ENCODE measurements around the gene ABCE1.
A peak's percentile ranks its signal among the peaks of the same experiment; 100 is the strongest.
"Not testable (repeated sequence)": the region's sequence is repeated elsewhere in the genome, so short reads cannot be mapped to it uniquely, and the experiment has no call there.

Gene ABCE1

DNA sequence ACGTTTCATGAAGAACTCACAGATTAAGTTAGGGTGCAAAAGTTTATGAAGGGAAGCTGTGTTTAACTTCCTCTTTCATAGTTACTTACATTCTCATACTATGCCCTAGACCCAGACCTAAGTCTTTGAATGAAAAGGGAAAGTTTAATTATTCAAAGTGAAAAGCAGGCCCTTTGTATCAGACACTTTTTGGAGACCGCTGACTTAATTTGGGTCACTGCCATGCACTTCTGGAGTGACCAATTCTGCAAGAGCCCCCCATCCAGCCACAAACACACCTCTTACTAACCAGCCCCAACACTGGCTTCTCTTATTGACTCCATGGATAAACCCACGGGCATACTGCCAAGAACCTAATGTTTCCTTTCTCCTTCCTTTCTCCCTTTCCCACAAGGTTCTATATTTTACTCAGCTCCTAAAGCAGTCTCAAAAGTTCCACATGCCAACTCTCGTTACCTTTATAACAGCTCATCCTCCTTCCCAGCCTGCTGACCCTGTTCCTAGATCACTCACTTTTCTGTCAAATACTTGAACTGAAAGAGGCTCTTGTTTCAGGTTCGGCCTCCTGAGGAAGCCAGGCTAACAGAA is 34.5 kb downstream of the ABCE1 start:
- H4K20me1 ChIP-seq (ENCODE audit: control insufficient read depth, insufficient read depth, low read depth, low read length) = no peaks in the 10 kb centered on the region
- peaks cover 59% of the 10 kb centered on the region for H3K36me3 ChIP-seq (ENCODE audit: control insufficient read depth, low read length)
- no peaks in the 10 kb centered on the region for H3K79me2 ChIP-seq (ENCODE audit: control insufficient read depth, low read length)
- peaks cover 18% of the 10 kb centered on the region for H3K4me1 ChIP-seq (ENCODE audit: control insufficient read depth, low read length)
- H3K27ac ChIP-seq (ENCODE audit: low read depth, low read length) = no peak overlapping the region; the same call in 1 of the 2 replicates
- no peak overlapping the region for H3K4me3 ChIP-seq (ENCODE audit: low read length)
- H3K9me2 ChIP-seq (replicated peaks; ENCODE audit: control insufficient read depth, low read length) = no peaks in the 10 kb centered on the region
- H3F3A ChIP-seq (ENCODE audit: control insufficient read depth, insufficient read depth) = peaks cover 52% of the 10 kb centered on the region
- H3K27me3 ChIP-seq (ENCODE audit: control insufficient read depth, low read length) = no peaks in the 10 kb centered on the region
- H3K4me2 ChIP-seq (ENCODE audit: low read length) = peak overlapping the region; percentile 17; the same call in 1 of the 2 replicates
- TF ChIP-seq CTCF (IDR thresholded peaks at IDR 0.05; ENCODE audit: low read depth, low read length, poor library complexity, severe bottlenecking) (no peak), EZH2phosphoT487 (IDR thresholded peaks at IDR 0.05; ENCODE audit: borderline replicate concordance, low read length) (no peak)
- no peaks in the 10 kb centered on the region for H3K9me3 ChIP-seq (ENCODE audit: control insufficient read depth, insufficient read depth, low read length)

DNA sequence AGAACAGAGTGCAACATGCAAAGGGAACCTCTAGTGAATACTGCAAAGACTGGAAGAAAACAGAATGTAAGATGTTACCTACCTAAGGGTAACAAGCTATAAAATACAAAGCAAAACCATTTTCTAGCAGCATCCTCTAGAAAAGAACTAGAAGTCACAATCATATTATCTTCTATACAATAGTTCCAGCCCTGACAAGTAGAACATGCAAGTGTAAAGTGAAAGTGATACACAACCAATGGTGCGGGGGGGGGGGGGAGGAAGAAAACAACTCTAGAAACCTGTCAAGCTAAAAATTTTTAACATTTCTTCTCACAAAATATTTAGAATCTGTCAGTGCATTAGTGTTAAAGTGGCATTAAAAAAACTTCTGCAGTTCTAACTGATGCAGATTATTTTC is 38.1 kb downstream of the ABCE1 start:
- not testable (repeated sequence) for H4K20me1 ChIP-seq (ENCODE audit: control insufficient read depth, insufficient read depth, low read depth, low read length); H3K9me3 ChIP-seq (ENCODE audit: control insufficient read depth, insufficient read depth, low read length); H3K27ac ChIP-seq (ENCODE audit: low read depth, low read length); H3K9me2 ChIP-seq (replicated peaks; ENCODE audit: control insufficient read depth, low read length); H3K27me3 ChIP-seq (ENCODE audit: control insufficient read depth, low read length); H3K4me3 ChIP-seq (ENCODE audit: low read length); H3K79me2 ChIP-seq (ENCODE audit: control insufficient read depth, low read length); H3K4me2 ChIP-seq (ENCODE audit: low read length)
- peaks cover 18% of the 10 kb centered on the region for H3K4me1 ChIP-seq (ENCODE audit: control insufficient read depth, low read length)
- H3F3A ChIP-seq (ENCODE audit: control insufficient read depth, insufficient read depth) = peaks cover 28% of the 10 kb centered on the region
- H3K36me3 ChIP-seq (ENCODE audit: control insufficient read depth, low read length) = peaks cover 63% of the 10 kb centered on the region

DNA sequence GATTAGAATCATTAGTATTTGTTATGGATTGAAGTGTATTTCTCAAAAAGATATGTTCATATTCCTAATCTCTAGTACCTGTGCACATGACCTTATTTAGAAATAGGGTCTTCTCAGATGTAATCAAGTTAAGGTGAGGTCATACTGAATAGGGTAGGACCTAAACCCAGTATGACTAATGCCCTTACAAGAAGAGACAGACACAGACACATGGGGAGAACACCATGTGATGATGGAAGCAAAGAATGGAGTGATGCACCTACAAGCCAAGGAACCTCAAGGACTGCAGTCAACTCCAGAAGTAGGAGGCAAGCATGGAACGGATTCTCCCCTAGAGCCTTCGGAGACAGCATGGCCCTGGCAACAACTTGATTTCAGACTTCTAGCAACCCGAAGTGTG is 50.9 kb downstream of the ABCE1 start:
- Histone ChIP-seq H3K4me3 (ENCODE audit: low read length) (no peak overlapping the region), H3K27ac (ENCODE audit: low read depth, low read length) (no peak overlapping the region), H3K36me3 (ENCODE audit: control insufficient read depth, low read length) (peaks cover 94% of the 10 kb centered on the region), H3K4me1 (ENCODE audit: control insufficient read depth, low read length) (peaks cover 2% of the 10 kb centered on the region), H4K20me1 (ENCODE audit: control insufficient read depth, insufficient read depth, low read depth, low read length) (no peaks in the 10 kb centered on the region), H3F3A (ENCODE audit: control insufficient read depth, insufficient read depth) (no peaks in the 10 kb centered on the region), H3K79me2 (ENCODE audit: control insufficient read depth, low read length) (no peaks in the 10 kb centered on the region), H3K4me2 (ENCODE audit: low read length) (no peak overlapping the region), H3K27me3 (ENCODE audit: control insufficient read depth, low read length) (no peaks in the 10 kb centered on the region), H3K9me2 (replicated peaks; ENCODE audit: control insufficient read depth, low read length) (no peaks in the 10 kb centered on the region), H3K9me3 (ENCODE audit: control insufficient read depth, insufficient read depth, low read length) (no peaks in the 10 kb centered on the region)
- no peak for TF ChIP-seq CTCF (IDR thresholded peaks at IDR 0.05; ENCODE audit: low read depth, low read length, poor library complexity, severe bottlenecking)
- TF ChIP-seq EZH2phosphoT487 (IDR thresholded peaks at IDR 0.05; ENCODE audit: borderline replicate concordance, low read length) = no peak

DNA sequence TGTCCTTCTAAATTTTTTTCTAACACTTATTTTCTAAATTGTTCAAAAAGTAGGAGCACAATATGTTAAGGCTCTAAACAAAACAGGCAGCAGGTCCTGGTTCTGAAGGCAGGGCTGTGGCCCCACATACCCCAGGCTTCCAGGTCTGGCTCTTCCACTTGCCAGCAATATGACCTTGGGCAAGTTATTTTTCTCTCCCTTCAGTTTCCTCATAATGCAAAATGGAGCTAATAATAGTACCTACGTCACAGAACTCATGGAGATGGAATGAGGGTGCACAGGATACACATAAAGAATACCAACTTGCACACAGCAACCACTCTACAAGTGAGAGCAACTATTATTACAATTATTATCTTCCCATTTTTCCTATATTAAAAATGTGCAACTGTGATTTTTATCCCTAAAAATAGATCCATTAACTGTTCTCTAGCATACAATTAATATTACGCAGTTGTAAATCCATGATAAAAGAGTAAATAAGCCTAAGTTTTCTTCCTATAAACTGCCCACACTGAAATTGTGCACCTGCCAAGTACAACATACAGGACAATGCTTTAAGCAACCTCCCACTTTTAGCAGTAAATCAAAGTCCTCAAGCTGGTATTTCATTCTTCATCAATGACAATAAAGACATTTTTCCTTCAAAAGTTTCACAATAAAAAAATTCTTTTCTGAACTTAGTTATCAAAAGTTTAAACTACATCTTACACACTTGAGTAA is 55.2 kb downstream of the ABCE1 start:
- peaks cover 90% of the 10 kb centered on the region for H3K36me3 ChIP-seq (ENCODE audit: control insufficient read depth, low read length)
- TF ChIP-seq CTCF (IDR thresholded peaks at IDR 0.05; ENCODE audit: low read depth, low read length, poor library complexity, severe bottlenecking) = no peak
- no peak for TF ChIP-seq EZH2phosphoT487 (IDR thresholded peaks at IDR 0.05; ENCODE audit: borderline replicate concordance, low read length)

More for the DNA sequence above, 55.2 kb downstream of the ABCE1 start:
- Histone ChIP-seq H3K27me3 (ENCODE audit: control insufficient read depth, low read length) (no peaks in the 10 kb centered on the region), H3K79me2 (ENCODE audit: control insufficient read depth, low read length) (peaks cover 4% of the 10 kb centered on the region), H3K4me1 (ENCODE audit: control insufficient read depth, low read length) (peaks cover 19% of the 10 kb centered on the region), H3F3A (ENCODE audit: control insufficient read depth, insufficient read depth) (no peaks in the 10 kb centered on the region), H4K20me1 (ENCODE audit: control insufficient read depth, insufficient read depth, low read depth, low read length) (no peaks in the 10 kb centered on the region), H3K9me3 (ENCODE audit: control insufficient read depth, insufficient read depth, low read length) (no peaks in the 10 kb centered on the region), H3K27ac (ENCODE audit: low read depth, low read length) (no peak overlapping the region), H3K4me2 (ENCODE audit: low read length) (no peak overlapping the region), H3K9me2 (replicated peaks; ENCODE audit: control insufficient read depth, low read length) (no peaks in the 10 kb centered on the region), H3K4me3 (ENCODE audit: low read length) (no peak overlapping the region)

All from DOHH2 (cell line).